Stimulated activated CD4-positive, alpha-beta T cell treated with anti-CD3 and anti-CD28 coated beads, Interleukin-15, amount 100 ng/mL, for 48 hours (primary cell): ENCODE measurements around the gene KCNIP3.

Source experiments
- DNase-seq, 2 donors: peaks; one replicate each; pipeline ENCODE4 v3.0.0-alpha.2; 2020; ENCODE audit warnings: low read depth in 2 of 2

The KCNIP3 gene

DNA sequence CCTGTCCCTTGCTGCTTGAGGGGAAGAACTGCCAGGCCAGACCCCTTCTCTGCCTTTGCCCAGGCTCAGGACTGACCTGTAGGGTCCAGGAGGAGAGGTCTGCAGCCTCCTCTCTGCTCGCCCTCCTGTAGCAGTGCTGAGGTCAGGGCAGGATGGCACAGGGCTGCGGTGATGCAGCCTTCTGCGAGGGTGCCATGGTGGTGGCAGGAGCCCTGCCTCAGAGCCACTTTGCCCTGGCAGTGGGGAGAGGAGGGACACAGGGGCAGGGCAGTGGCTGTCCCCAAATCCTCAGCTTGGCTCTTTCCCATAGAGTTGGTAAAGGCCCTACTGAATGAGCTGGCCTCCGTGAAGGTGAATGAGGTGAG is 22.0 kb upstream of the KCNIP3 start:
- DNase-seq = no peak

DNA sequence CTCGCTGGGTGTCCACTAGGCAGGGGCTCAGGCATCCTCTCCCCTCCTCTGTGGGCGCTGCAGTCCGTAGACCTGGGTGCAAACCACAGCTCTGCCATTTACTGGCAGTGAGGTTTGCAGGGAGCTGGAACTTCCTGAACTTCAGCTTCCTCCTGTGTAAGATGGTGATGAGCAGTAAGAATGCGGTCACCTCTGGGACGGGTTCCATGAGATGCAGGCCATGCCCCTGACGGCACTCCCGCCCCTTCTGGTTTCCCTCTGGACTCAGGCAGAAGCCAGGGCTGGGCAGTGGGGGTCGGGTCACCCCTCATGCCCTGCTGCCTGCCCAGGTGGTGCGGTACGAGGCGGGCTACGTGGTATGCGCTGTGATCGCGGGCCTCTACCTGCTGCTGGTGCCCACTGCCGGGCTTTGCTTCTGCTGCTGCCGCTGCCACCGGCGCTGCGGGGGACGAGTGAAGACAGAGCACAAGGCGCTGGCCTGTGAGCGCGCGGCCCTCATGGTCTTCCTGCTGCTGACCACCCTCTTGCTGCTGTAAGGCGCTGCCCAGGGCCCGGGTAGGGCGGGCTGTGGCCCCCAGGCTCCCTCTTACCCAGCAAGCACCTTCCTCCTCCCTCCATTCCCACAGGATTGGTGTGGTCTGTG is 21.4 kb upstream of the KCNIP3 start:
- no peak for DNase-seq

DNA sequence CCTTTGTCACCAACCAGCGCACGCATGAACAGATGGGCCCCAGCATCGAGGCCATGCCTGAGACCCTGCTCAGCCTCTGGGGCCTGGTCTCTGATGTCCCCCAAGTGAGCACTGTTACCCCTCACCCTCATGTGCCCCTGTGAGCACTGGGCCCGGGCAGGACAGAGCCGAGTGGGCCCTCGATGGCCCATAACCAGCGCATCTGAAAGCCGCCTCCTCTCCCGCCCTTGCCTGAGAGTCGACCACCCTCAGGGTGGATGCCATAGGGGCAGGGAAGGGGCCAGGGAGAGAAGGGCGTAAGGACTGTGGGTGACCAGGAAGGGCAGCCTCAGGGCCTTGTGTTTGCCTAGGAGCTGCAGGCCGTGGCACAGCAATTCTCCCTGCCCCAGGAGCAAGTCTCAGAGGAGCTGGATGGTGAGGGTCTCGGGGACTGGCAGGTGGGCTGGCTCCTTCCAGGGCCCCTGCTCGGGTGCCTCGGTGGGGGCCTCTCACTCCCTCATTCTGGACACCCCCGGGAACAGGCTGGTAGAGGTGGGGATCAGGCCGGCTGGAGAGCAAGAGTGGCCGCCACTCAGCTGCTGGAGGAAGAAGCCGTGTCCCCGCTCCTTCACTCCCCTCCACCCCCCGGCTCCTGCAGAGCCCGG is 20.8 kb upstream of the KCNIP3 start:
- no peak for DNase-seq

DNA sequence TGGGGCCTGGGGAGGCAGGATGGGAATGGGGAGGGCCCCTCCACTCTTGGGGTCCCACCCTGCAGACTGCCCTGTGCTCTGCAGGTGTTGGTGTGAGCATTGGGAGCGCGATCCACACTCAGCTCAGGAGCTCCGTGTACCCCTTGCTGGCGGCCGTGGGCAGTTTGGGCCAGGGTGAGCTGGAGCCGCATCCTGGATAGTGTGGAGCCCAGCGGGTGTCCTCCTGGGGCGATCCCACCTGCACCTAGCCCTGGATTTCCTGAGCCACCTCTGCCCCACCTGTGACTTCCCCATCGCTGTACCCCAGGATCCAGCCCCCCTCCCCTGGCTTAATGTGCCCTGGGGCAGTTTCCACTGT is 20.3 kb upstream of the KCNIP3 start:
- DNase-seq = no peak

DNA sequence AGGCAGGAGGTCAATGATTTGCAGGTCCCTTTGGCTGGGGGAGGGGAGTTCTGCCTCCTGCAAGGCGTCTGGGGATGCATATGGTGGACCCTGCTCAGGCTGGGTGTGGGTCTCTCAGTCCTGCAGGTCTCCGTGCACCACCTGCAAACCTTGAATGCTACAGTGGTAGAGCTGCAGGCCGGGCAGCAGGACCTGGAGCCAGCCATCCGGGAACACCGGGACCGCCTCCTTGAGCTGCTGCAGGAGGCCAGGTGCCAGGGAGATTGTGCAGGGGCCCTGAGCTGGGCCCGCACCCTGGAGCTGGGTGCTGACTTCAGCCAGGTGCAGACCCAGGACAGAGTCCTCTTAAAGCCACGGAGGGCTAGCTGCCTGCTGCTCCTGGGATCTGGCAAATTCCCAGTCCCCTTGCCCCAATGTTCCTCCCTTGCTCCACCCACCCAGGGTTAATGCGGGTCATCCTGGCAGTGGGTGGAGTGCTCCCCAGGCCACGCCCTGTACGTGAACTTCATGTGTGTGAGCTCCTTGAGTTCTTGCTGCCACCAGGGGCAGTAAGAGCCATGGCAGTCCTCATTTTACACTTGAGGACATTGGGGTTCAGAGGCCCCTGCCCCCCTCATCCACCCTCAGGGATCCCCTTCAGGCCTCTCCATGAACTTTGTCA is 19.8 kb upstream of the KCNIP3 start:
- no peak for DNase-seq

DNA sequence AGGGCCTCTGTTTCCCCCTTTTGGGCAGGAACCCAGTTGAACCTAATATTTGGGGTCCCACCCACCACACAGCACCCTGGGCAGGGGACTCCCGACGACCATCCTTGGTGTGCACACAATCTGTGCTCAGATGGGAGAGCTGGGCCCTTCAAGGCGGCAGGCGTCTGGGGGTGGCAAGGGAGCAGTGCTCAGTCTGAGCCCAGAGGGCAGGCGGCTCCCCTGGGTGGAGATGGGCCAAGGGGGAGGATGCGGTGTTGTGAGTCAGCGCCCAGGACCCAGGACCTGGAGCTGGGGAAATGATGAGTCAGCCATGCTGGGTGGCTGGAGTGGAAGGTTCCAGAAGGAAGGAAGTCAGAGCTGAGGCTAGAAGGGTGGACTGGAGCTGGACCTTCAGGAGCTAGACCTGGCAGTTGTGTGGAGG is 19.1 kb upstream of the KCNIP3 start:
- no peak for DNase-seq

DNA sequence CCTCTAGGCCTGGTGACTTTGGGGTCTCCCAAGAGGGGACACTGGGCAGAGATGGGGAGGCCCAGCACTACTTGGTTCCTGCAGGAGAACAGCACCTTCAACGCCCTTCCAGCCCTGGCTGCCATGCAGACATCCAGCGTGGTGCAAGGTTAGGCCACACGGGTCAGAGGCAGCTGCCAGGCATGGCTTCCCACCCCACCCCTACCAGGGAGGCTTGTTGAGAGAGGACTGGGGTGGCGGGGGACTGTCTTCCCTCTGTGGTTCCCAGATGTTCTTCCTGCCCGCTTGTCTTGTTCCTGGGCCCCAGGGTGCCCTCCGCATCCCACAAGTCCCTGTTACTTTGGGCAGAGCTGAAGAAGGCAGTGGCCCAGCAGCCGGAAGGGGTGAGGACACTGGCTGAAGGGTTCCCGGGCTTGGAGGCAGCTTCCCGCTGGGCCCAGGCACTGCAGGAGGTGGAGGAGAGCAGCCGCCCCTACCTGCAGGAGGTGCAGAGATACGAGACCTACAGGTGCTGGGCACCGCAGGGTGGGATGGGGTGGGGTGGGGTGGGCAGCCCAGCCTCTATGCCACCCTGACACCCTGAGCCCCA is 18.4 kb upstream of the KCNIP3 start:
- no peak for DNase-seq

DNA sequence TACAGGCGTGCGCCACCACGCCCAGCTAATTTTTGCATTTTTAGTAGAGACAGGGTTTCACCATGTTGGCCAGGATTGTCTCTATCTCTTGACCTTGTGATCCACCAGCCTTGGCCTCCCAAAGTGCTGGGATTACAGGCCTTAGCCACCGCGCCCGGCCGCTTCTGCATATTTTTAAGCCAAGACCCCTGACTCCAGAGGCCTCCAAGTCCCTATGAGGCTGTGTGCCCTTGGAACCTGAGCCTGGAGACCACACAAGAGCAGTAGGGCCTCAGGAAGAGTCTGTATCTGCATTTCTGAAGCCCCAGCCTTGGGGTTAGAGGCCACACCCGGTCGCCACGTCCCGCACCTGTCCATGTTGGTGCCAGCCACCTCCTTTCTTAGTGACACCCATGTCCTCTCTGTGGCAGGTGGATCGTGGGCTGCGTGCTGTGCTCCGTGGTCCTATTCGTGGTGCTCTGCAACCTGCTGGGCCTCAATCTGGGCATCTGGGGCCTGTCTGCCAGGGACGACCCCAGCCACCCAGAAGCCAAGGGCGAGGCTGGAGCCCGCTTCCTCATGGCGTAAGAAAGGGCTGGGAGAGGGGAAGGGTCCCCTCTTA is 17.6 kb upstream of the KCNIP3 start:
- no peak for DNase-seq

DNA sequence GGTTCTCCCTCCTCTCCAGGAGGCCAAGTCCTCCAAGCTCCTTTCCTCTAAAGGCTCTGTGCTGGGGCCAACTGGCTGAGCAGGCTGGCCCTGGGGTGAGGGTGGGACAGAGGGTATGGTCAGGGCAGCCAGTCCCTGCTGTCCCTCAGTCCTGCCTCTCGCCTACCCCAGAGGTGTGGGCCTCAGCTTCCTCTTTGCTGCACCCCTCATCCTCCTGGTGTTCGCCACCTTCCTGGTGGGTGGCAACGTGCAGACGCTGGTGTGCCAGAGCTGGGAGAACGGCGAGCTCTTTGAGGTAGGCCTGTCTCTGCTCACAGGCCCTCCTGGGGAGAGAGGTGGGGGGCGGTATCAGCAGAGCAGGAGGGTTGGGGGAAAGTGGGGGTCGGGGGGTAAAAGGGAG is 16.1 kb upstream of the KCNIP3 start:
- DNase-seq = no peak

DNA sequence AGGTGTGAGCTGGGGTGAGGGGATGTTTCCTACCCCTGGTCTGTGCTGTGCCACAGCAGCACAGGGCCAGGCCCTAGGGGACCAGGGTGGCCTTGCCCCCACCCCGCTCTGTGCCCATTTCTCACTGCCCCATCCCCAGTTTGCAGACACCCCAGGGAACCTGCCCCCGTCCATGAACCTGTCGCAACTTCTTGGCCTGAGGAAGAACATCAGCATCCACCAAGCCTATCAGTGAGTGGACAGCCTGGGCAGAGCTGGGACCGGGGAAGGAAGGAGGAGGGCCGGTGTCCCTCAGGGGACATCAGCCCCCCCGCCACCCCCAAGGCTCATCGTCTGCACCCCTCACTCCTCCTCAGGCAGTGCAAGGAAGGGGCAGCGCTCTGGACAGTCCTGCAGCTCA is 15.4 kb upstream of the KCNIP3 start:
- no peak for DNase-seq

DNA sequence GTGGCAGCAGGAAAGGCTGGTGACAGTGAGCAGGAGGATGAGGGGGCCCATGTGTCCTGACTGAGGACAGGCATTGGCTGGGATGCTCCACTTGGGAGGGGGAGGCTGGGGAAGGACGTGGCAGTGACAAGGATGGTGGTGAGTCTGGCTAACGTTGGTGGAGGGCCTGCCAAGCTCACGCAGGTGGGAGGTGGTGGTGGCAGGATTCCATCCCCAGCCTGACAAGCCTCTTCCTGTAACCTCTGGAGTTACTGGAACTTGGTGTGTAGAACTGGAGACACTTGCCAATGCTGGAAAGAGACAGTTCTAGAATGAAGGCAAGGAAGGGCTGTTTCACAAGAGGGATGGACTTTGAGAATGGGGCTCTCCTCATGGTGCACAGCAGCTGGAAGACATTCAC is 14.7 kb upstream of the KCNIP3 start:
- DNase-seq = no peak

DNA sequence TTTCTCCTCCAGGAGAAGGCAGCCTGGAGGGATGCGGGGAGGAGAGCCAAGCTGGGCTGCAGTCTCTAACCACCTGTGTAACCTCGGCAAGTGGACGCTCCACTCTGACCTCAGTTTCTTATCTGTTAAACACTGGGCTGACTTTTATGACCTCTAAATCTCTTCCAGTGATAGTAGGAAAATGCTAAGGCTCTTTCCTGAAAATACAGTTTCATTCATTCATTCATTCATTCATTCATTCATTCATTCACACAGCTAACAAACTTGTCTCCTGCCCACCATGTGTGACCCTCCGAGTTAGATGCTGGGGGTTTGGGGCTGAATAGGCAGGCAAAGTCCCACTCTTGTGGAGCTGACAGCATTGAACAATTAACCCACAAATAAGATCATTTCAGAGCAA is 13.6 kb upstream of the KCNIP3 start:
- no peak for DNase-seq

DNA sequence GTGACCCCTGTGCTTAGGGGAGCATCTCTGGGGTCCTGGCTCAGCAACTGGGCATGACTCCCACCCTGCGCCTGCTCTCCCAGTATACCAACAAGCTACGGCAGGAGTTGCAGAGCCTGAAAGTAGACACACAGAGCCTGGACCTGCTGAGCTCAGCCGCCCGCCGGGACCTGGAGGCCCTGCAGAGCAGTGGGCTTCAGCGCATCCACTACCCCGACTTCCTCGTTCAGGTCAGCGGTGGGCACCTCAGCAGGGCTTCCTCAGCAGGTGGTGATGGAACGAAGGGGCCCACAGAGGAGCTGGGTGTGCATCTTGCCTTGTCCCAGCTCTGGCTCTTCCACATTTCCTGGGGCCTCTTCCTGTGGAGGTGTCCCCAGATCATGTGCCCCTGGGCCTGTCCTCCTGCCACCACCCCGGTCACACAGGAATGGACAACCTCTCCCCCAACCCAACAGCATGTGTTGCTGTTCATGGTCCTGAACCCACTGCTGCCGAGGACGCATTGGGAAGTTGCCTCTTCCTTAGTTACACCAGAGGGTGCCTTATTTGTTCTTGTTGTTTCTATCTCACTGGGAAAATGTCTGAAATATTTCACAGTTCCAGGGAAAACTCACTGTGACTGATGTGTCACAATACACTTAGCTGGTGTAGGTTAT is 12.1 kb upstream of the KCNIP3 start:
- DNase-seq = no peak

DNA sequence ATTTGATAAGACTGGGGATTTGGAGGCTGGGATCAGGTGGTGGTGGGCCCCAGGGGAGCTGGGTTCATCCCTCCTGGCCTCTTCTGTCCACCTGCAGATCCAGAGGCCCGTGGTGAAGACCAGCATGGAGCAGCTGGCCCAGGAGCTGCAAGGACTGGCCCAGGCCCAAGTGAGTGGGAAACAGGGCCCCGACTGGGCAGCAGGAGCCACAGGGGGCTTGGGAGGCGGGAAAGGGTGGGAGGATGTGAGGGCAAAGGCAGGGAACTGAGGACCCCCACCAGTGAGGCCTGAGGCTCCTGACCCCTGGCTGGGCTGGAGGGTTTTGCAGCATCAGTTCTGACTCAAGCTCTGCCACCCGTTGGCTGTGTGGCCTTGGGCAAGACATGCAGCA is 11.6 kb upstream of the KCNIP3 start:
- DNase-seq = no peak

DNA sequence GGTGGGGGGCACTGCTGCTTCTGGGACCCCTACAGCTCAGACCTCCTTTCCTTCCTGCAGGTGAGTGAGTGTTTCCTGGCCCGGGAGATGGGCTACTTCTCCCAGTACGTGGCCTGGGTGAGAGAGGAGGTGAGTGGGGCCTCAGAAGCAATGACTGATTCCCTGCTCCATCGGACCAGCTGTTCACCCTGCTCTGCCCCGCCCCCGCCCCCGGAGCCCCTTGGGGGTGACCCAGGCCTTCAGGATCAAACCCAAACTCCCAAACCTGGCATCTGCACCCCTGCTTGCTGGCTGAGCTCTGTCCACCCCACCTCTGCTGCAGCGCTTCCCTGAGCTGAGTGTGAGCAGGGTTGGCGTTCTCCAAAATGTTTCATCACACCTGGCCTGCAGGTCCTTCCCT is 9.8 kb upstream of the KCNIP3 start:
- DNase-seq = no peak

DNA sequence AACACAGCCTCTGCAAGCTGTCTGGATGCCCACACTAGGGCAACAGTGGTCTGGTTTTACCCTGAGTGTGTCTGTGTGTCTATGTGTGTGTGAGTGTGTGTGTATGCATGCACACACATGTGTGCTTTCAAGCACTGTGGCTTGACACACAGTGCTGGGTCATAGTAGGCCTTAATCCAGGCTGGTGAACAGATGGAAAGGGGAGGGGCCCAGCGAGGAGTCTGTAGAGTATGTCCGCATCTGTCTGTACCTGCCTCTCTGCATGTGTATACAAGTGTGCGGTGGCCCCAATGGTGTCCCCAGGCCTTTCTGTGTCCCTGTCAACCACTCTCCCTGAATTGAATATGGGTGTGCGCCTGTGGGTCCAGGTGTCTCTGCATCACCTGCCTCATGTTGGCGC is 9.3 kb upstream of the KCNIP3 start:
- DNase-seq = no peak

DNA sequence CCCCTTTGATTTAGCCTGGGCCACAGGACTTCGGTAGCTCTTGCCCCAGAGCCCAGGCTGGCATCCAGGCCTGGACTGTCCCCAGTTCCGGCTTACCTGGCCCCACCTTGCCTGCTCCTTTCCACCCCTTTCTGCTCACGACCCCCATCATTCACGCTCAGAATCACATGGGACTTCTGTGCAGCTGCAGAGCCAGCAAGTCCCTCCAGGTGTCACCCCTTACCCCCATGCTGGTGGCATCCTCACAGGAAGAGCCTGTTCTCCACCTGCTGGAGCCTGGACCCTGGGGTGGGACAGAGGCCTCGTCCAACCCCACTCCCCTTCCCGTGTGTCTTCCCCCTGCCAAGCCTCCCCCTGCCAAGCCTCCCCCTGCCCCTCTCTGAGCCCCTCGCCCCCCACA is 7.9 kb upstream of the KCNIP3 start:
- no peak for DNase-seq

DNA sequence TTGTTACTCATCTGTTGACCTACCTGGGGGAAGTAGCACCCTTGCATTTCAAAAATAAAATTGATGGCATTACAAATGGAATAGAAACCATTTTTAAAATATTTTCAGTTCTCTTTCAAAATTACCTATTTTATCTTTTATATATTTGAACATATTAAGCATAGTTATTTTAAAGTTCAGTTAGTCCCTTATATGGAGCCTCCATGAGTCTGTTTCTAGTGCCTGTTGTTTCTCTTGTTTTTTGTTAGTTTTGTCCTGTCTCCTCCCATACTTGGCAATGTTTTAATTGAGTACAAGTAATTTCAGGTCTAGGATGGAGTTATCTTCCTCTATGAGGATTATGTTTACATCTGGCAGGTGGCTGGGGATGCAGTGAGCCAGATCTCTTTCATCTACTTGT is 5.9 kb upstream of the KCNIP3 start:
- DNase-seq = no peak

DNA sequence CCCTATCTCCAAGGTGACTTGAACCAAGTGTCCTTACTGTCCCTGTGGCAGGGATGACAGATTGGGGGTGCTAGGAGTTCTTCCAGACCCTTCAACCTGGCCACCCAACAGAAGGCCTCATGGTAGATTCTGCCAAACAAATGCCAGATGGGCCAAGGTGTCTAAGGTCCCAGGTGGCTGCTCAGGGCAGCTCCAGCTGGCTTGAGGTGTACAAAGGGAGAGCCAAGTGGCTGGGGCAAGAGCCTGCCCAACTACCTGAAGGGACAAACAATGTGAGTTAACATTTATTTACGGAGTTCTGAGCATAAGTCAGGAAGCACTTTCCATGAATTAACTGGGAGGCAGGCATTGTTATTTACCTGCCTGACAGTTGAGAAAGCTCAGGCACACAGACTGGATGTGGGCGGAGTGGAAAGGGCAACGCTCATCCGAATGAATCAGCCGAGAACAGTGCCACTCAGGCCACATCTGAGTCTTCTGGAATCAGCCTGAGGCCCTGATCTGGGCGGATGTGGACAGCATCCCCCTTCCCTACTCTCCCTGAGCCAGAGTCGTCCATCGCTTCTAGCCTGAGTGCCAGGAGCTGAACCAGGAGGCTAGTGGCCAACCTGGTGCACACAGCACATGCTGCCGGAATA is 4.4 kb upstream of the KCNIP3 start:
- DNase-seq = no peak

DNA sequence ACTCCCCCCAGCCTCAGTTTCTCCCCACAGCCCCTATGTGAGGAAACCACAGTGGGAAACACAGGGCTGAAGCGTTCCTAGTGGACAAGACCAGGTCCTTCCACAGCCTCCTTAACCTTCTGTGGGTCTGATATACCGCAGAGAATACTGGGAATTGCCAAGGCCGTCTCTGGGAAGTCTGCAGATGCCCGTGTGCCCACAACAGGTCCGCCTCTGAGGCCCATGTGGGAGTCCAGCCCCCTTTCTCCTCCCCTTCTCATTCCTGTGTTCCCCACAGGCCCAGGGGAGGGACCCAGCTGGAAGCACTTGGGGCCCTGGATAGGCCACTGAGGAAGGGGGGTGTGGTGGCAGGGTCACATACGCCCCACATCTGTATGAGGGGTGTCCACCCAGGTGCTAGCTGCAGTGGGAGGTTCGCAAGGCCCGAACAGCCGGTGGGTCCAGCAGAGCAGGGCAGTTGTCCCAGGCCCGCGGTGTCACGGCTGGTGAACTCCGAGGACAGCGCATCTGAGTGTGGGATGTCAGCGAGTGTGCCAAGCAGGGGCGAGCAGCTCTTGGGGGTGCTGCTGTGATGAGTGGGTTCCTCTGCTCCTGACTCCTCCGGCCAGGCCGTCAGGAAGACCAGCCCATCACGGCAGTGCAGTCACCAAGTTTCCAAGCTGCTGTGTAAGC is 2.4 kb upstream of the KCNIP3 start:
- no peak for DNase-seq

DNA sequence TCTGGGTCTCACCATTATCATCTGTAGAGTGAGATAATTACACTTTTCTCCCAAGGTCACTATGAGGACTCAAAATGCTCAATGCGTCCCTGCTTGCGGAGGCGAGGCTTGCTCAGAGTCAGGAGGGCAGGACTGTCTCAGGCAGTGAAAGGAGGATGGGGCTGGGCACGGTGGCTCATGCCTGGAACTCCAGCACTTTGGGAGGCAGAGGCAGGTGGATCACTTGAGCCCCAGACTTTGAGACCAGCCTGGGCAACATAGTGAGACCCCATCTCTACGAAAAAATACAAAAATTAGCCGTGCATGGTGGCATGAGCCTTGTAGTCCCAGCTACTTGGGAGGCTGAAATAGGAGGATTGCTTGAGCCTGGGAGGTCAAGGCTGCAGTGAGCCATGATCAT is 1.8 kb upstream of the KCNIP3 start:
- no peak for DNase-seq
